H9 (cell line): ENCODE measurements around the gene LATS2. TPM values are rescaled to one million over a fixed set of nuclear protein-coding genes. Genes with fewer than 3 reads are reported as not detected.

Experiments
- DNase-seq: peaks from one replicate; pipeline ENCODE4 v3.0.0-alpha.2; 2017
- H2AFZ ChIP-seq: one replicate; pipeline ENCODE4 v1.6.1; 2013; ENCODE audit warnings: mild to moderate bottlenecking, low read length, control low read depth, moderate library complexity
- H2AK5ac ChIP-seq: 2 replicates; pipeline ENCODE4 v1.6.1; 2013; ENCODE audit warnings: low read length, control low read depth, mixed read lengths; ENCODE audit not compliant: insufficient read length
- H2BK120ac ChIP-seq: one replicate; pipeline ENCODE4 v1.6.1; 2013; ENCODE audit warnings: low read depth, mild to moderate bottlenecking, low read length, control low read depth, inconsistent platforms; ENCODE audit not compliant: poor library complexity, severe bottlenecking
- H2BK12ac ChIP-seq: 2 replicates; pipeline ENCODE4 v1.6.1; 2013; ENCODE audit warnings: low read length, control low read depth, mixed read lengths, low read depth; ENCODE audit not compliant: insufficient read length
- H2BK15ac ChIP-seq: 2 replicates; pipeline ENCODE4 v1.6.1; 2013; ENCODE audit warnings: low read depth, low read length, control low read depth
- H2BK20ac ChIP-seq: one replicate; pipeline ENCODE4 v1.6.1; 2013; ENCODE audit warnings: low read depth, mild to moderate bottlenecking, low read length, control low read depth, inconsistent platforms; ENCODE audit not compliant: poor library complexity, severe bottlenecking
- H2BK5ac ChIP-seq: 2 replicates; pipeline ENCODE4 v1.6.1; 2013; ENCODE audit warnings: low read length, control low read depth, mixed read lengths; ENCODE audit not compliant: insufficient read length
- H3K14ac ChIP-seq: 2 replicates; pipeline ENCODE4 v1.6.1; 2013; ENCODE audit warnings: low read length, control low read depth; ENCODE audit not compliant: insufficient read depth
- H3K18ac ChIP-seq: 2 replicates; pipeline ENCODE4 v1.6.1; 2013; ENCODE audit warnings: low read depth, mild to moderate bottlenecking, mixed read lengths, low read length, control low read depth; ENCODE audit not compliant: insufficient read length
- H3K23ac ChIP-seq: 2 replicates; pipeline ENCODE4 v1.6.1; 2013; ENCODE audit warnings: low read length, control low read depth, mixed read lengths, low read depth; ENCODE audit not compliant: insufficient read length
- H3K23me2 ChIP-seq: 2 replicates; pipeline ENCODE4 v1.6.1; 2013; ENCODE audit warnings: low read depth, mild to moderate bottlenecking, mixed read lengths, low read length, control low read depth; ENCODE audit not compliant: insufficient read length, poor library complexity, severe bottlenecking
- H3K27ac ChIP-seq: 2 replicates; pipeline ENCODE4 v1.5.1; 2013; ENCODE audit warnings: low read length, control low read depth, mixed read lengths, low read depth; ENCODE audit not compliant: insufficient read length
- H3K27me3 ChIP-seq: 2 replicates; pipeline ENCODE4 v1.6.1; 2013; ENCODE audit warnings: low read length, control low read depth, inconsistent platforms; ENCODE audit not compliant: insufficient read depth
- H3K4ac ChIP-seq: 2 replicates; pipeline ENCODE4 v1.6.1; 2013; ENCODE audit warnings: low read depth, mild to moderate bottlenecking, control low read depth, inconsistent platforms, low read length, moderate library complexity
- H3K4me1 ChIP-seq: 2 replicates; pipeline ENCODE4 v1.6.1; 2013; ENCODE audit warnings: low read length, control low read depth, inconsistent platforms; ENCODE audit not compliant: insufficient read depth
- H3K4me2 ChIP-seq: 2 replicates; pipeline ENCODE4 v1.6.1; 2013; ENCODE audit warnings: low read length, control low read depth, mixed read lengths; ENCODE audit not compliant: insufficient read length, insufficient read depth
- H3K56ac ChIP-seq: 2 replicates; pipeline ENCODE4 v1.6.1; 2013; ENCODE audit warnings: low read depth, mild to moderate bottlenecking, mixed read lengths, low read length, control low read depth; ENCODE audit not compliant: insufficient read length
- H3K79me1 ChIP-seq: 2 replicates; pipeline ENCODE4 v1.6.1; 2013; ENCODE audit warnings: low read depth, mild to moderate bottlenecking, moderate library complexity, low read length, control low read depth, inconsistent platforms; ENCODE audit not compliant: insufficient read depth, poor library complexity, severe bottlenecking
- H3K79me2 ChIP-seq: 2 replicates; pipeline ENCODE4 v1.6.1; 2013; ENCODE audit warnings: low read length, control low read depth, inconsistent platforms; ENCODE audit not compliant: insufficient read depth
- H3K9ac ChIP-seq: 2 replicates; pipeline ENCODE4 v1.6.1; 2013; ENCODE audit warnings: low read length, control low read depth, mixed read lengths; ENCODE audit not compliant: insufficient read length; ENCODE audit errors: extremely low read depth
- H3K9me3 ChIP-seq: one replicate; pipeline ENCODE4 v1.6.1; 2013; ENCODE audit warnings: low read depth, low read length, inconsistent platforms; ENCODE audit not compliant: control insufficient read depth
- H3T11ph ChIP-seq: one replicate; pipeline ENCODE4 v1.6.1; 2013; ENCODE audit warnings: mild to moderate bottlenecking, low read length, control low read depth, inconsistent platforms
- H4K20me1 ChIP-seq: one replicate; pipeline ENCODE4 v1.6.1; 2013; ENCODE audit not compliant: control insufficient read depth, insufficient read length, insufficient read depth
- H4K5ac ChIP-seq: 2 replicates; pipeline ENCODE4 v1.6.1; 2013; ENCODE audit warnings: low read depth, mild to moderate bottlenecking, mixed read lengths, low read length, control low read depth; ENCODE audit not compliant: insufficient read length
- H4K8ac ChIP-seq: replicated peaks from 2 replicates; pipeline ENCODE4 v1.6.1; 2013; ENCODE audit warnings: low read length, control low read depth, mixed read lengths, low read depth; ENCODE audit not compliant: insufficient read length
- H4K91ac ChIP-seq: 2 replicates; pipeline ENCODE4 v1.6.1; 2013; ENCODE audit warnings: low read depth, mild to moderate bottlenecking, moderate library complexity, mixed read lengths, low read length, control low read depth; ENCODE audit not compliant: insufficient read length
- H3K27ac Mint-ChIP-seq, 3 experiments: 2 replicates in 2 of 3; 3 replicates in 1 of 3; pipeline ENCODE4 v1.8.0; 2020 to 2021; ENCODE audit warnings: mixed read lengths in 3 of 3, mild to moderate bottlenecking in 1 of 3, moderate library complexity in 1 of 3
- H3K27me3 Mint-ChIP-seq: 2 replicates; pipeline ENCODE4 v1.8.0; 2021; ENCODE audit warnings: low read depth, mild to moderate bottlenecking, moderate library complexity, mixed read lengths
- H3K36me3 Mint-ChIP-seq, 3 experiments: 2 replicates in 2 of 3; 3 replicates in 1 of 3; pipeline ENCODE4 v1.8.0; 2020 to 2021; ENCODE audit warnings: low read depth in 3 of 3, mixed read lengths in 3 of 3; ENCODE audit not compliant: insufficient read depth in 1 of 3
- H3K4me1 Mint-ChIP-seq, 2 experiments: 2 replicates each; pipeline ENCODE4 v1.8.0; 2020; ENCODE audit warnings: mixed read lengths in 2 of 2
- H3K4me3 Mint-ChIP-seq, 2 experiments: 2 replicates in 1 of 2; 3 replicates in 1 of 2; pipeline ENCODE4 v1.8.0; 2020 to 2021; ENCODE audit warnings: mild to moderate bottlenecking in 2 of 2, mixed read lengths in 2 of 2, moderate library complexity in 1 of 2
- H3K9me3 Mint-ChIP-seq, 2 experiments: 2 replicates in 1 of 2; 3 replicates in 1 of 2; pipeline ENCODE4 v1.8.0; 2020; ENCODE audit warnings: mild to moderate bottlenecking in 2 of 2, mixed read lengths in 2 of 2, moderate library complexity in 1 of 2
- WGBS: extraction: QIAGEN DNeasy Blood & Tissue Kit; methylation state at CpG from one replicate; pipeline ENCODE4 v1.1.7; 2013; ENCODE audit warnings: missing lambda C conversion rate, low lambda C conversion rate, mixed read lengths; ENCODE audit not compliant: insufficient read length; ENCODE audit errors: extremely low coverage; 5-methylcytosine and 5-hydroxymethylcytosine counted together
- total RNA-seq: library from RNA; stranded (reverse); gene quantifications from 2 replicates; pipeline ENCODE4 v1.2.1, GENCODE V29; 2021
- TF ChIP-seq, protein P1 (sequence below): fragments of 200-600 bp; sonication (generic); conservative IDR thresholded peaks from 3 replicates; pipeline ENCODE4 v1.8.0; 2021; ENCODE audit warnings: antibody characterized with exemption, mild to moderate bottlenecking

LATS2 gene
- total RNA-seq, 1 experiment from 2014 or later, result 20.0 TPM

DNA sequence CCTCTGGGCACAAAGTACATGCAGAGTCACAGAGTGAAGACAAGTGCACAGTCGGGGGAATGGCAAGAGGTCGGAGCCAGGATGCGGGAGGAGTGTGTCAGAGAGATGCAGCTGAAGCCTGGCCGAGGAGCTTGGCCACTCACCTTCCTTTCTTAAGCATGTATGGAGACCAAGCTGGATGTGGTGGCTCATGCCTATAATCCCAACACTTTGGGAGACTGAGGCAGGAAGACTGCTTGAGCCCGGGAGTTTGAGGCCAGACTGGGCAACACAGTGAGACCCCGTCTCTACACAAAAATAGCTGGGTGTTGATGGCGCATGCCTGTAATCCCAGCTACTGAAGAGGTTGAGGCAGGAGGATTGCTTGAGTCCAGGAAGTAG, 67.0 kb downstream of the LATS2 start:
- no peaks in the 10 kb centered on the region for H3K27me3 ChIP-seq
- H3K18ac ChIP-seq, result no peak overlapping the region
- H2BK120ac ChIP-seq, result no peak overlapping the region
- H4K20me1 ChIP-seq, result no peaks in the 10 kb centered on the region
- H3K79me2 ChIP-seq, result peaks cover 6% of the 10 kb centered on the region; the same call in 1 of the 2 replicates
- H2BK12ac ChIP-seq, result no peak overlapping the region
- Mint-ChIP-seq H3K27me3 (no peaks in the 10 kb centered on the region), H3K4me1 (peaks cover 22 to 24% of the 10 kb centered on the region in 2 experiments), H3K9me3 (no peaks in the 10 kb centered on the region), H3K36me3 (peaks cover 15 to 47% (median 39%) of the 10 kb centered on the region in 3 experiments), H3K27ac (no peak overlapping the region), H3K4me3 (no peak overlapping the region)
- no peak overlapping the region for H2AFZ ChIP-seq
- no peak overlapping the region for H2BK20ac ChIP-seq
- H3K9ac ChIP-seq, result no peak overlapping the region
- H3K4ac ChIP-seq, result no peak overlapping the region
- H3K56ac ChIP-seq, result no peak overlapping the region
- no peak overlapping the region for H3K14ac ChIP-seq
- H3T11ph ChIP-seq, result no peak overlapping the region
- H4K5ac ChIP-seq, result no peak overlapping the region
- no peak overlapping the region for H2BK15ac ChIP-seq
- H3K23me2 ChIP-seq, result no peaks in the 10 kb centered on the region
- H3K9me3 ChIP-seq, result no peaks in the 10 kb centered on the region
- no peak overlapping the region for H4K8ac ChIP-seq
- H3K27ac ChIP-seq, result no peak overlapping the region
- no CpG with 5 or more reads among the region's 7 CpGs for WGBS
- H2AK5ac ChIP-seq, result no peak overlapping the region
- no peak overlapping the region for H4K91ac ChIP-seq
- H2BK5ac ChIP-seq, result no peak overlapping the region
- no peak overlapping the region for H3K4me2 ChIP-seq
- H3K4me1 ChIP-seq, result peaks cover 6% of the 10 kb centered on the region; the same call in 1 of the 2 replicates
- TF ChIP-seq, protein P1, sequence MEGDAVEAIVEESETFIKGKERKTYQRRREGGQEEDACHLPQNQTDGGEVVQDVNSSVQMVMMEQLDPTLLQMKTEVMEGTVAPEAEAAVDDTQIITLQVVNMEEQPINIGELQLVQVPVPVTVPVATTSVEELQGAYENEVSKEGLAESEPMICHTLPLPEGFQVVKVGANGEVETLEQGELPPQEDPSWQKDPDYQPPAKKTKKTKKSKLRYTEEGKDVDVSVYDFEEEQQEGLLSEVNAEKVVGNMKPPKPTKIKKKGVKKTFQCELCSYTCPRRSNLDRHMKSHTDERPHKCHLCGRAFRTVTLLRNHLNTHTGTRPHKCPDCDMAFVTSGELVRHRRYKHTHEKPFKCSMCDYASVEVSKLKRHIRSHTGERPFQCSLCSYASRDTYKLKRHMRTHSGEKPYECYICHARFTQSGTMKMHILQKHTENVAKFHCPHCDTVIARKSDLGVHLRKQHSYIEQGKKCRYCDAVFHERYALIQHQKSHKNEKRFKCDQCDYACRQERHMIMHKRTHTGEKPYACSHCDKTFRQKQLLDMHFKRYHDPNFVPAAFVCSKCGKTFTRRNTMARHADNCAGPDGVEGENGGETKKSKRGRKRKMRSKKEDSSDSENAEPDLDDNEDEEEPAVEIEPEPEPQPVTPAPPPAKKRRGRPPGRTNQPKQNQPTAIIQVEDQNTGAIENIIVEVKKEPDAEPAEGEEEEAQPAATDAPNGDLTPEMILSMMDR, result no peak
- peaks cover 3% of the 10 kb centered on the region for H3K79me1 ChIP-seq
- no peak for DNase-seq
- H3K23ac ChIP-seq, result no peak overlapping the region
